Karpas-422 (cell line): Measurements from ENCODE around the gene OR4D11. TPM values are rescaled to one million over a fixed set of nuclear protein-coding genes. Genes with fewer than 3 reads are reported as not detected.
"Not testable (repeated sequence)": the region's sequence is repeated elsewhere in the genome, so short reads cannot be mapped to it uniquely, and the experiment has no call there.

Source experiments
- DNase-seq: peaks from one replicate; pipeline ENCODE4 v3.0.0-alpha.2; 2015
- H2AFZ ChIP-seq: fragments of 200-600 bp; sonication (generic); 2 replicates; pipeline ENCODE4 v1.6.1; 2014; ENCODE audit warnings: antibody characterized with exemption, low read length, mixed read lengths
- H3K27ac ChIP-seq: fragments of 200-600 bp; sonication (generic); 2 replicates; pipeline ENCODE4 v1.5.1; 2014; ENCODE audit warnings: mild to moderate bottlenecking, low read length, moderate library complexity
- H3K27me3 ChIP-seq: fragments of 200-600 bp; sonication (generic); 2 replicates; pipeline ENCODE4 v1.6.1; 2014; ENCODE audit warnings: low read length, mixed read lengths
- H3K36me3 ChIP-seq: fragments of 200-600 bp; sonication (generic); 2 replicates; pipeline ENCODE4 v1.6.1; 2014; ENCODE audit warnings: low read length, mixed read lengths; ENCODE audit not compliant: insufficient read depth
- H3K4me1 ChIP-seq: fragments of 200-600 bp; sonication (generic); 2 replicates; pipeline ENCODE4 v1.6.1; 2014; ENCODE audit warnings: mild to moderate bottlenecking, low read length, mixed read lengths
- H3K4me2 ChIP-seq: fragments of 200-600 bp; sonication (generic); 2 replicates; pipeline ENCODE4 v1.6.1; 2014; ENCODE audit warnings: low read length, low read depth, mild to moderate bottlenecking; ENCODE audit not compliant: poor library complexity, severe bottlenecking
- H3K4me3 ChIP-seq: fragments of 200-600 bp; sonication (generic); 2 replicates; pipeline ENCODE4 v1.5.1; 2014; ENCODE audit warnings: mild to moderate bottlenecking, antibody characterized with exemption, low read length, mixed read lengths
- H3K79me2 ChIP-seq: fragments of 200-600 bp; sonication (generic); 2 replicates; pipeline ENCODE4 v1.6.1; 2014; ENCODE audit warnings: mild to moderate bottlenecking, low read length, mixed read lengths
- H3K9ac ChIP-seq: fragments of 200-600 bp; sonication (generic); 2 replicates; pipeline ENCODE4 v1.6.0; 2014; ENCODE audit warnings: low read length
- H3K9me2 ChIP-seq: fragments of 200-600 bp; sonication (generic), shearing (Covaris generic); replicated peaks from 2 replicates; pipeline ENCODE4 v1.6.0; 2014; ENCODE audit warnings: mild to moderate bottlenecking, low read length, moderate library complexity; ENCODE audit not compliant: insufficient read depth
- H3K9me3 ChIP-seq: fragments of 300-700, 200-600 bp; sonication (generic); 2 replicates; pipeline ENCODE4 v1.6.1; 2014; ENCODE audit warnings: low read length, mixed read lengths
- H4K20me1 ChIP-seq: fragments of 200-600 bp; sonication (generic); 2 replicates; pipeline ENCODE4 v1.6.1; 2014; ENCODE audit warnings: mild to moderate bottlenecking, antibody characterized with exemption, low read length, low read depth; ENCODE audit not compliant: insufficient read depth
- total RNA-seq: library from RNA; depleted of rRNA; stranded (reverse); fragments of >200 nt; shearing (Covaris generic); gene quantifications from 2 replicates; pipeline ENCODE4 v1.2.3, GENCODE V29; 2014; ENCODE audit warnings: low replicate concordance

OR4D11 gene
- total RNA-seq, 1 experiment from 2014 or later = not detected

DNA sequence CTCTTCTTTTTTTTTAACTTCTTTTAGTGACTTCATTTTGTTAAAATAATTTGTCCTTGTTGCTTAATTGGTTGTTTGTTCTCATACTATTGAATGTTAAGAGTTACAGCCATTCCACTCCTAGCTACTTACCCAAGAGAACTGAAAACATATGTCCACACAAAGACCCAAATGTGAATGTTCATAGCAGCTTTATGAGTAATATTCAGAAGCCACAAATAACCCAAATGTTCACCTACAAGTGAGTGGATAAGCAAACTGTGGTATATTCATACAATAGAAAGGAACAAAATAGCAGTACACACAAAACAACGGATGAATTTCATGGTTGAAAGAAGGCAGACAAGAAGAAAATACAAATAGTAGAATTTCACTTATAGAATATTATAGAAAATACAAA is 1.4 kb upstream of the OR4D11 start:
- no peak for DNase-seq
- Histone ChIP-seq H3K79me2 (no peaks in the 10 kb centered on the region), H3K27ac (no peak overlapping the region), H3K9me2 (no peaks in the 10 kb centered on the region), H3K4me3 (no peak overlapping the region), H3K4me1 (no peaks in the 10 kb centered on the region), H3K9me3 (no peaks in the 10 kb centered on the region), H4K20me1 (no peaks in the 10 kb centered on the region), H3K4me2 (no peak overlapping the region), H3K27me3 (no peaks in the 10 kb centered on the region), H3K36me3 (no peaks in the 10 kb centered on the region), H2AFZ (no peak overlapping the region), H3K9ac (no peak overlapping the region)

DNA sequence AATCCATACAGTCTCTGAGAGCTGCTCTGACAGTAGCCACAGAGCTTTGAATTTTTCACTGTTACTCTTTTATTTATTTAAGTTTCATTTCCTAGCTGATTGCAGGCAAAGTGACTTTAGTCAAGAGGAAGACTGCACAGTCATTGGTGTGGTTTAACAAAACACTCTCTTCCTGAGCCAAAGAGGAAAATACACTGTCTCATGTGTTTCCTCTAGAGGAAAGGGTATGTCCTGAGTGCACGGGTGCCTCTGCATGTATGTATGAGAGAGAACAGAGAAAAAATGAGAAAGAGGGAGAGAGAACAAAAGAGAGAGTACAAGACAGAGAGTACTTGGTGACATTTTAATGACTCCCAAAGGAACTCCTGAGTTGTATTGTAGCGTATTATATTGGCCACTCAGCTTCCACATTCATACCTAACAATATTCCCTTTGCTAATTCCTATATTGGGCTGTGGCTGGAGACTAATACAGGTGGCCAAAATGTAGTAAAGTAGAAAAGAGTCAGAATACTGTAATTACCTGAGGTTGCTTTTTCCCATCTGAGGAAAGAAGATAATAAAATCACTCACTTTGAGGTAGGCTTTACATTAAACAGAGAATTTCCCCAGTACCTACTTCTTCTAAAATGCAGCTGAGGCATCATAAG is 7.7 kb downstream of the OR4D11 start, which contains the start of gene OR4D9:
Gene OR4D9 (plus strand): TSS at position 599 of the 649 bp plus-strand sequence. CDS start 3,374 bp downstream, outside the sequence.
- H3K4me3 ChIP-seq = no peak within 1 kb of the TSS
- no peaks in the 10 kb centered on the region for H3K4me1 ChIP-seq
- DNase-seq = no peak
- H3K9me2 ChIP-seq = no peaks in the 10 kb centered on the region
- H3K4me2 ChIP-seq = no peak within 1 kb of the TSS
- H4K20me1 ChIP-seq = no peaks in the 10 kb centered on the region
- no peak within 1 kb of the TSS for H3K27ac ChIP-seq
- no peaks in the 10 kb centered on the region for H3K27me3 ChIP-seq
- H3K9me3 ChIP-seq = no peaks in the 10 kb centered on the region
- H3K79me2 ChIP-seq = no peaks in the 10 kb centered on the region
- no peak within 1 kb of the TSS for H2AFZ ChIP-seq
- H3K9ac ChIP-seq = no peak within 1 kb of the TSS
- no peaks in the 10 kb centered on the region for H3K36me3 ChIP-seq

DNA sequence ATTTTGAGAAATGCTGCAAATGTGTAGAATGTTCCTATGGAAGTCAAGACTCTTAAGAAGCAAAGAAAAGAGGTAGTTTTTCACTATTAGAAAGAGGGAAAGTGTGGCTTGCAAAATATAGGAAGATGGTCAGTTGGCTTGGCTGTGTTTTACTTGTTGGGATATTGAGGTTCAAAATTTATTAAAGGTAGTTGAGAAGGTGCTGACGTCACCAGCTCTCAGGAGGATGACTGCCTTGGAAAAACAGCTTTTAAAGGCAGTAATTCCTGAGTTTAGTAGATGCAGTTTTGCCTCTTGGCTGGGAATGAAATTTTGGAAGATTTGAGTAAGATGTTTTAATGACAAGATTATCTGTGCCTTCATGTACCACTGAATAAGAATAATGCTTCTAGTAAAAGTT is 8.3 kb downstream of the OR4D11 start:
- no peak overlapping the region for H3K9ac ChIP-seq
- no peaks in the 10 kb centered on the region for H3K9me3 ChIP-seq
- DNase-seq = no peak

DNA sequence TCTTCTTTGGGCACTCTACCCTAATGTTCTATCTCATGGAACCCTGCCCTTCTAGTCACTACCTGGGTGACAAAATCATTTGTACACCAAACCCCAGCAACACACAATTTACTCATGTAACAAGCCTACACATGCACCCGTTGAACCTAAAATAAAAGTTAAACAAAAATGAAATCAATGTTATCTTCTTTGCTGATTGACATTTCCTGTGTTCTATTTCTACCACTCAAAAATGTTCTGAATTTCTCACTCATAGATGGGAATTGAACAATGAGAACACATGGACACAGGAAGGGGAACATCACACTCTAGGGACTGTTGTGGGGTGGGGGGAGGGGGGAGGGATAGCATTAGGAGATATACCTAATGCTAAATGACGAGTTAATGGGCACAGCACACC is 16.8 kb downstream of the OR4D11 start:
- not testable (repeated sequence) for H3K27ac ChIP-seq, H2AFZ ChIP-seq, H3K79me2 ChIP-seq, DNase-seq, H3K9ac ChIP-seq, H3K9me2 ChIP-seq, H3K36me3 ChIP-seq, H3K4me3 ChIP-seq, H3K27me3 ChIP-seq, H3K4me2 ChIP-seq, H3K4me1 ChIP-seq, H4K20me1 ChIP-seq, H3K9me3 ChIP-seq

More for the DNA sequence above, 8.3 kb downstream of the OR4D11 start:
- Histone ChIP-seq H3K27me3 (no peaks in the 10 kb centered on the region), H3K27ac (no peak overlapping the region), H3K79me2 (no peaks in the 10 kb centered on the region), H3K4me2 (no peak overlapping the region), H3K4me1 (no peaks in the 10 kb centered on the region), H3K4me3 (no peak overlapping the region), H3K36me3 (no peaks in the 10 kb centered on the region), H2AFZ (no peak overlapping the region), H3K9me2 (no peaks in the 10 kb centered on the region), H4K20me1 (no peaks in the 10 kb centered on the region)

DNA sequence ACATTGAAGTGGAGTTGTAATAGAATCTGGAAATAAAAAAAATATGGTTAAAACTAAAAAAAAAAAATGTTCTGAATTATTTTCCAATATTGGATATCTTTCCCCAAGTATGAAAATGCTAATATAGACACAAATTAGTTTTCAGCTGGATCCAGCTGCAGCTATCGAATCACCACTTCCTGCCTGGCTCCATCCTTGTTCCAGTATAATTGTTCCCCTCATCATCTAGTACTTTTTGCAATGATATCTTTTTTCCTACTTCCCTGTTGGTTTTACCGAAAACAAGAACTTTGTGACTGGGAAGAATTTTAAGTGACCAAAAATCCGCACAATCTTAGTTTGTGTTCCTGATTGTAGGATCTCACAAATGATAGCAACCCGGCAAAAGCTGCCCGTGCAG is 17.4 kb downstream of the OR4D11 start:
- Histone ChIP-seq H3K4me1 (no peaks in the 10 kb centered on the region), H3K27ac (no peak overlapping the region), H3K36me3 (no peaks in the 10 kb centered on the region), H2AFZ (no peak overlapping the region), H3K27me3 (no peaks in the 10 kb centered on the region), H3K79me2 (no peaks in the 10 kb centered on the region), H3K4me2 (no peak overlapping the region), H3K9me2 (no peaks in the 10 kb centered on the region), H4K20me1 (peaks cover 3% of the 10 kb centered on the region; the same call in 1 of the 2 replicates), H3K9ac (no peak overlapping the region), H3K9me3 (no peaks in the 10 kb centered on the region), H3K4me3 (no peak overlapping the region)
- DNase-seq = no peak

DNA sequence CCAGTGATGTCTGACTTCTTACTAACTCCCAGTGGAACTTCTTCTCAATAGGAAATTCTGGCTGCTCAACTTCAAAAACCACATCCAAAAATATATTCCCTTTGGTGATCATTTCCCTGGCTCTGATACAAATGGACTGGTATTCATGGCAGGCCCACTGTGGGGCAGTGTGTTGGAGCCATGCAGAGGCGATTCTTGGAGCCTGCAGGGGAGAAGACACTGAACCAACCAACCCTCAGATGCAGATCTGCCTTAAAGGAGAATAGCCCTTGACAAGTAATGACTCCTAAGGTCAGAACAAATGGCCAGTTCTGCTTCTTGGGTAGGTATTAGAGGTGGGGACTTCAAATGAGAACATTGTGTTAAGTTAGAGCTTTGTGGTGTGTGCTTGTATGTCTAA is 20.2 kb downstream of the OR4D11 start:
- no peaks in the 10 kb centered on the region for H3K36me3 ChIP-seq
- H3K27ac ChIP-seq = no peak overlapping the region
- no peaks in the 10 kb centered on the region for H3K9me3 ChIP-seq
- DNase-seq = no peak
- no peak overlapping the region for H2AFZ ChIP-seq
- no peaks in the 10 kb centered on the region for H3K79me2 ChIP-seq
- no peaks in the 10 kb centered on the region for H3K9me2 ChIP-seq
- H3K4me1 ChIP-seq = no peaks in the 10 kb centered on the region
- peaks cover 3% of the 10 kb centered on the region; the same call in 1 of the 2 replicates for H4K20me1 ChIP-seq
- H3K4me2 ChIP-seq = no peak overlapping the region
- no peak overlapping the region for H3K9ac ChIP-seq
- no peak overlapping the region for H3K4me3 ChIP-seq
- H3K27me3 ChIP-seq = no peaks in the 10 kb centered on the region

DNA sequence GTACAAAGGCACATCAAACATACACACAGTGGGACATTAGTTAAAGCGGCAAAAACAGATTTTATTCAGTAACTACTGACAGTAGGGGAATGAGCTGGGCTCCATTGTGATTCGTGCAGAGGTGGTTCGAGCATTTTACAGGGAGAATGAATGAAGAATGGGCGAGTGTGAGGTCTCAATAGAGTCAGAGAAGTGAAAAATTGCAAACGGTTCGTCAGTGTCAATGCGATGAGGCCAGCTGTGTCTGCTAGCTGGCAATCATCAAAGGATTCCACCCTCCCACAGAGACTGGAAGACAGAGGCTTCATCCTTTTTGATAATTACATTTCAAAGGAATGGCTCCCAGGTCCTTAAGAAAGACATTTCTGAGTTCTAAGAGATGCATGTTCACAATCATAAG is 25.3 kb downstream of the OR4D11 start:
- Histone ChIP-seq H2AFZ (no peak overlapping the region), H3K4me3 (no peak overlapping the region), H4K20me1 (no peaks in the 10 kb centered on the region), H3K79me2 (no peaks in the 10 kb centered on the region), H3K27me3 (no peaks in the 10 kb centered on the region), H3K9ac (no peak overlapping the region), H3K27ac (no peak overlapping the region), H3K9me2 (no peaks in the 10 kb centered on the region), H3K4me2 (no peak overlapping the region), H3K9me3 (no peaks in the 10 kb centered on the region), H3K4me1 (no peaks in the 10 kb centered on the region), H3K36me3 (no peaks in the 10 kb centered on the region)
- DNase-seq = no peak

DNA sequence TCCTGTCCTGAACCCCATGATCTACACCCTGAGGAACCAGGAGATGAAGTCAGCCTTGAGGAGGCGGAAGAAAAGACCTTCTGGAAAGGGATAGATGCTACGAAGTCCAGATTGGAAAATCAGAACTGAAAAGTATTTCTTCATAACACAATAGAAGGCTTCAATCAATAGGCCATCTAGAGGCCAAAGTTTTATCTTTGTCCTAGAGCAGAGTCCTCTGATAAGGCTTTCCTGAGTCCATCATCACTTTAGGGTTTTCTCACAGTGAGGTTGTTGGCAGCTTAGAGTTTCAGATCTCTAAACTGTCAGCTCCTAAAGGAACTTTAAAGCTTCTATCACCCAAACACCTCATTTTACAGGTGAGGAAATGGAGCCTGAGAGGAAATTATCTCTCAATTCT is 29.2 kb downstream of the OR4D11 start:
- Histone ChIP-seq H3K27me3 (no peaks in the 10 kb centered on the region), H3K9me3 (no peaks in the 10 kb centered on the region), H4K20me1 (no peaks in the 10 kb centered on the region), H3K9ac (no peak overlapping the region), H3K79me2 (no peaks in the 10 kb centered on the region), H3K27ac (no peak overlapping the region), H3K4me3 (no peak overlapping the region), H3K9me2 (no peaks in the 10 kb centered on the region), H3K4me2 (no peak overlapping the region), H2AFZ (no peak overlapping the region), H3K36me3 (no peaks in the 10 kb centered on the region), H3K4me1 (peaks cover 4% of the 10 kb centered on the region)
- no peak for DNase-seq
